Activated CD4-positive, alpha-beta T cell treated with anti-CD3 and anti-CD28 coated beads, Interleukin-10, Interleukin-2, amounts not matched to agents 100 ng/mL and 50 ng/mL, durations not matched to agents 16 hours and 8 hours (primary cell): Measurements from ENCODE around the gene SHISA4.

Experiments used
- DNase-seq: peaks from one replicate; pipeline ENCODE4 v3.0.0-alpha.2; 2020

Gene SHISA4

GRCh38 chr1:201882665-201883132 is 6.0 kb upstream of the SHISA4 start:
- DNase-seq = peak; percentile 8

DNA sequence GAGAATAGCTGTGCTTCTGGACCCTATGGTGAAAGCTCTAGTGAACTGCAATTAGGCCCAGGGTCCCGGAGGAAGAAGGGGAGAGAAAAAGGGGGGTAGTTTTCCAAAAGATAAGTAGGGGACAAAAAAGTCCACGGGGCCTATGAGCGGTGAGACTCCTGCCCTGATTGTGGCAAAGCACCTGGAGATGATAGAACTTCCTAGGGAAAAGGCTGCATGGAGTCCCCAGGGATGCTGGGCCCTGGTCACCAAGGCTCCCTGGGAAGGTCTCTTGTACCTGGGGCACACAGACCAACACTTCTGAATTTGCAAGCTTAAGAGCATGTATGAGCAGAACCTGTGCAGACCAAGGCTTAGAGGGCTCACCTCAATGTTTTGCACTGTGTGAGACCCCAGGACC is 5.4 kb upstream of the SHISA4 start:
- no peak for DNase-seq

- DNase-seq = peak; percentile 52
Observed at GRCh38 chr1:201883786-201884185, 4.9 kb upstream of the SHISA4 start.

GRCh38 chr1:201884425-201884824 is 4.3 kb upstream of the SHISA4 start:
- DNase-seq = no peak

DNA sequence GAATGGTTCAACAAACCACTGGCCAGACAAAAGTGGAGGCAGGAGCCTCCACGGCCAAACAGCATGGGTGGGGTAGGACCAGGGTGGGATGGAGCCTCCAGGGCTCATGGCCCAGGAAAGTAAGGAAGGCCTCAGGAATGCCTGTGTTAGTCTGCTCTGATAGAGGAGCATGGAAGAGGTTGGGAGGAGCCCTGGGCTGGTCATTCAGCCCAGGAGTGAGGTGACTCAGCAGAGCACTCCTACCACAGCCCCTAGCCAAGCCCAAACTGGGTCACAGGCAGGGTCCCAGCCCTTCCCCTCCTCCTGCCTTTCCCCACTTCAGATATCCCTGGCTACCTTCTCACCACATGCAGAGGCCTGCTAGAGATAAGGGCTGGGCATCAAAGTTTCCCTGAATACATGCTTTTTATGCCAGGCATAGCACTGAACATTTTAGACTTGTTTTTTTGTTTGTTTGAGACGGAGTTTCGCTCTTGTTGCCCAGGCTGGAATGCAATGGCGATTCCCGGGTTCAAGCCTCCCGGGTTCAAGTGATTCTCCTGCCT is 3.1 kb upstream of the SHISA4 start:
- no peak for DNase-seq

DNA sequence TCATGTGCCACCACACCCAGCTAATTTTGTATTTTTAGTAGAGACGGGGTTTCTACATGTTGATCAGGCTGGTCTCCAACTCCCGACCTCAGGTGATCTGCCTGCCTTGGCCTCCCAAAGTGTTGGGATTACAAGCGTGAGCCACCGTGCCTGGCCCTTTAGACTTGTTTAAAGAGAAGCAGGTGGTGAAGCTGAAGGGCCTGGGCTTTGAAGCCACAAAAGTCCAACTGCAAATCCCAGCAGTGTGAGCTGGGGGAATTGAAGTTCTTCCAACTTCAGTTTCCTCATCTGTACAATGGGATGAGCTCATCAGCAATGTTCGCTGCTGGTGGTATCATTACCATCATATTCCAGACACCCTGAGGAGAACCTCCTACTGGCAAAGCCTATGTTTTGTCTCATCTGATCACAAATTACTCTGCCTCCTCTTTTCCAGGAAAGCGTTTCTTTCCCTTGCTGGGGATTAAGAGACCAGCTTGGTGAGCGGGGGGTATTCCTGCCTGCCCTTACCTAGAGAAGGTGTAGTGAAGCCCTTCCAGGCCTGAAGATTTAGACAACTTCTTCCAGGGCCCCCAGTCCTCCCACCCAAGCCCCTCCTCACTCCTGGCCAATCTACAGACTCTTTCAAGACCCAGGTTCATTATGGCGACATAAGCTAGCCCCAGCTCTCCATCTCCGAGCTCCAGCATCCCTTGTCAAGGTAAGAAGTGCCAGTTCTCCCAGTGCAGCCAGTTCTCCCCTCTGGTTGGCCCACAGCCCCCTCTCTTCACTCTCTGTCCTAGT is 2.4 kb upstream of the SHISA4 start:
- DNase-seq = no peak

- DNase-seq = no peak
Observed at GRCh38 chr1:201887116-201887866, 1.4 kb upstream of the SHISA4 start.

DNA sequence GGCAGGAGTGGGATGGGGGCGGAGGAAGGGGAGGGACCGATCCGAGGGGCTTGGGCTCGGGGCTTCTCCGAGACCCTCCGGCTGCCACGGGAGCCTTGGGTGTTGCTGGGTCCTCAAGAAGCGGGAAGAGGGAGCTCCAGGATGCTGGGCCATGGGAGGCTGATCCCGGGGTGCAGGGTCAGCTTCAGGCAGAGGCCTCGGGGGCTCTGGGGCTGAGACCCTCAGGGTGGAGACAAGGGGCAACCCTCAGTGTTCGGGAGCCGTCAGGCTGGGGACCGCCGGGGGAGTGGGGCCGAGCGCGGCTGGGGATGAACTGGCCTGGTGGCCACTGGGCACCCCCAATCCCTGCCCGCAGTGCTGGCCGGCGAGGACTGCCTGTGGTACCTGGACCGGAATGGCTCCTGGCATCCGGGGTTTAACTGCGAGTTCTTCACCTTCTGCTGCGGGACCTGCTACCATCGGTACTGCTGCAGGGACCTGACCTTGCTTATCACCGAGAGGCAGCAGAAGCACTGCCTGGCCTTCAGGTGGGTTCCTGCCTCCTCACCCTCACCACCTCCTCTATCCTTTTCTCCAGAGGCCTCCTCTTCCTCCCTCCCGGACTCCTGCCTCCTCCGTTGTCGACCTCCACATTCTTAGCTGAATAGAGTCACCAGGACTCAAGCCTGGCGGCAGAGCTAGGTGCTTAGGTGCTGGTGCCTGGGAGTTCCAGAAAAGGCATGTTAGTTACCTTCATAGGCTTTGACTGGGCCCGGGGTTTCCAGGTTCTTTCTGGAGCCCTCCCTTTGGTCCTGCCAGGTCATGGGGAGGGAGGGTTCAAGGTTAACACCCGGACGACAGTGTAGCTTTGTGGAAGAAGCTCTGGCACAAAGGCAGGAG is 631 bp downstream of the SHISA4 start:
- DNase-seq = no peak

- no peak for DNase-seq
Observed at GRCh38 chr1:201890223-201890622, 1.5 kb downstream of the SHISA4 start.

GRCh38 chr1:201890806-201891450 is 2.2 kb downstream of the SHISA4 start:
- no peak for DNase-seq

DNA sequence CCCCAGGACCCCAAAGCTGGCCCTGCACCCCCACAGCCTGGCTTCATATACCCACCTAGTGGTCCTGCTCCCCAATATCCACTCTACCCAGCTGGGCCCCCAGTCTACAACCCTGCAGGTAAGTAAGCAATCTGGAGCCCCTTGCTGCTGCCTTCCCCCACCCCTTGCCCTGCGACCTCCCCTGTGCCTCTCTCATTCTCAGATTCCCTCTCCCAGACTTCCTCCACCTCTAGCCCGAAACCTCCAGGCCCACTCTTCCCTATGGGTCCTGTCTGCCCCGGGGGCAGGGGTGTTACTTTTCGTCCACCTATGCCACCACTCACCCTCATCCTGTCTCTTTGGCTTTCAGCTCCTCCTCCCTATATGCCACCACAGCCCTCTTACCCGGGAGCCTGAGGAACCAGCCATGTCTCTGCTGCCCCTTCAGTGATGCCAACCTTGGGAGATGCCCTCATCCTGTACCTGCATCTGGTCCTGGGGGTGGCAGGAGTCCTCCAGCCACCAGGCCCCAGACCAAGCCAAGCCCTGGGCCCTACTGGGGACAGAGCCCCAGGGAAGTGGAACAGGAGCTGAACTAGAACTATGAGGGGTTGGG is 2.9 kb downstream of the SHISA4 start:
- DNase-seq = no peak

- DNase-seq = no peak
Observed at GRCh38 chr1:201892211-201892610, 3.5 kb downstream of the SHISA4 start.

DNA sequence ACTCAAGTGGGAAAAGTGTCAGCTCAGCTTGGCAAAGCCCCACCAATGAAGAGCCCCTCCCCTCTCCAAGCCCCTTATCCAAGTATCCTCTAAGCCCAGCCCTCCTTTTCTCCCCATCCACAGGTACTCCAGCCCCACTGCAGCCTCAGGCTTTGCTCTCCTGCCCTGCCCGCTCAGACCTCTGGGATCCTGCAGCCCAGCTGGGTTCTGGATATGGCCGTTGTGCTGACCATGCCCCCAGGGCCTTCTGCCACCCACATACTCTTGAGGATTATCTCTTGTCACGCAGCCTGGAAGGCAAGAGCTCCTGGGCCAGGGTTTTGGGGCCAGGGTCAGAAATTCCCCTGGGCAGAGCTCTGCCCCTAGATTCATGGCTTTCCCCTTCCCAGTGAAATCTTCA is 4.7 kb downstream of the SHISA4 start:
- DNase-seq = no peak

DNA sequence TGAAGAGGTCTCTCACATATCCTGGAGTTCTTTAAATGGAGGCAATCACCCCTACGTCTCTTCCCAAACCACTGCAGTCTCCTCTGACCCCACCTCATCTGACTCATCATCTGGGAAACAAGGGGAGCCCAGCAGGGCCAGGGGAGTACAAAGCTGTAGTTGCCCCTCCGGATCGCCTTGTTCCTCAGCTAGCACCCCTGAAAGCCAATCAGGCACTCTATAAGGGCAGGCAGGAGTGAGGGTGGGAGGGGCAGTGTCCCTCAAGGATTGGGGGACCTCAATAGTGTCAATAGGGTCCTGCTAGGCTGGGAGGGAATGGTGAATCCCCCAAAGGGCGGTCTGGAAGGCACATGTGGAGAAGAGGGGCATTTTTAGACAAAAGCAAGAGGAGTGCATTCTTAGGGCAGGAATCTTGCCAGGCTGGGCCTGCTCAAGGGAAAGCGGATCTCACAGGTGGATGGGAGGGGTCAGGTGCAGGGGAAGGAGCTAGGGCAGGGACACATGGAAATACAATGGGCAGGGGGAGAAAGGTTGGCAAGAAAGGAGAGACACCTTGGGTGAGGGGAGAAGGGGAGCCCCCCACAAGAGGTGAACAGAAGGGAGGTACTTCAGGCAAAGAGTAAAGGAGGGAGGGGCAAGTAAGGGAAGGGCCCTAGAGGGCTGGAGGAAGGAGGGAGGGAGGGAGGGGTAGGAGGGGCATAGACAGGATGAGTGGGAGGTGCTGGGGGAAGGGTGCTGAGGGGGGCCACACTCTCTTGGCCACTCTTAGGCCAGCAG is 5.8 kb downstream of the SHISA4 start:
- no peak for DNase-seq

GRCh38 chr1:201895120-201895665 is 6.5 kb downstream of the SHISA4 start:
- DNase-seq = no peak

DNA sequence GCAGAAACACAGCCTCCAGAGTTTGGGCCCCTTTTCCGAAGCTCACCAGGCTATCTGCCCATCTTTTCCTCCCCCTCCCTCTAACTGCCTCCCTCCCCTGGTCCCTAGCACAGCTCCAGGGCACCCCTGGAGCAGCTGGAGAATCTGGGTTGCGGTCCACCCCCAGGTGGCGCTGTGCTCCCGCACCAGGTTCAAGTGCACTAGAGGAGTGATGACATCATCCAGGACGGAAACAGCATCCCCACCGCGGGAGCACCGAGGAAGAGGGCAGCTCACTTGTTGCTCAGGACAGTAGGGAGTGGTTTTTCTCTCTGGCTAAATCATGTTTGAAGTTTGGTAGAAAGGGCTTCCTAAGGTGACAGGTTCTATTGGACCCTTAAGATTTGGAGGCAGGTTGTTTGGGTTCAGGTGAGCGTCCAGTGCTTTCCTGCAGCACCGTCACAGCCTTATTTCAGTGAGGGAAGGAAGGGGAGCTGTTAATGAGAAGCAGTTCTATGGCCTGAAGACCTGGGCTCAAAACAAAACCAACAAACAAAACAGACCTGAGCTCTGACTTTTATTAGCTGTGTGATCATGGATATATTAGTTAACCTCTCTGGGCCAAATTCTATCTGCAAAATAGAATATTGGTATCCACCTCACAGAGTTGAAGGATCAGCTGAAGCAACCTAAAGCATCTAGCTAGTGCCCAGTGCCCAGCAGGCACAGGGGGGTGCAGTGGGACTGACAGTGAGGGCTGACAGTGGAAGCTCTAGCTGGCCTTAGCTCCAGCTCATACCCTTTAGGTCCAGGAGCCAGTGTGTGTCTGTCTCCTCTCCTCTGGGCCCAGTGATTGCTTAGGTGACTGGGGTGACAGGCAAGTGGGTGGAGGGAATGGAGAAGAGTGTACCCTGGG is 7.5 kb downstream of the SHISA4 start:
- peak; percentile 91 for DNase-seq

DNA sequence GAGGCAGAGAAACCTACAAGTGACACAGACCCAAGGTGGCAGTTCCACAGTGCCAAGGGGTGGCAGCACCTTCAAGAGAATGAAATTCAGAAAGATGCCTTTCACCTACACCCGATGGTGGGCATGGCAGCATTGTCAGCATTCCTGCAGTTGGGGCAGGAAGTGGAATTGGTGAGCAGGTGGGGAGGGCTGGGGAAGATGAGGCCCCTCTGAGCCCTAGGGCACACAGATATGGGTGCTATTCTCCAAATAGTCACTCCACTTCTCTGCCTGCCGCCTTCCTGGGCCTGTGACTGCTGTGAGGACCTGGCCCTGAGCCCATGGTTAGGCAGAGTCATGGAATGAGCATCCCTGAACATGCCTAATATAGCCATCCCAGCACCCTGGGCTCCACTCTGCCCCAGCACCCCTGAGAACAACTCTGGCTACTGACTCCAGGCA is 8.3 kb downstream of the SHISA4 start:
- DNase-seq = no peak

GRCh38 chr1:201898240-201898894 is 9.7 kb downstream of the SHISA4 start:
- no peak for DNase-seq

- no peak for DNase-seq
Observed at GRCh38 chr1:201898992-201899391, 10.3 kb downstream of the SHISA4 start.
